AG09309 (cell line): ENCODE data around the gene SELENOK.

ENCODE experiments used
- DNase-seq: peaks from one replicate; pipeline ENCODE4 v3.0.0-alpha.2; 2010; ENCODE audit warnings: low read depth
- H3K4me3 ChIP-seq: 2 replicates; pipeline ENCODE4 v1.5.1; 2011; ENCODE audit warnings: mild to moderate bottlenecking, low read depth, low read length, moderate library complexity; ENCODE audit not compliant: control insufficient read depth
- CTCF ChIP-seq: IDR thresholded peaks from 2 replicates; pipeline ENCODE4 v1.5.1; 2011; ENCODE audit warnings: mild to moderate bottlenecking, low read depth, low read length, inconsistent platforms; ENCODE audit not compliant: insufficient read depth, control insufficient read depth; ENCODE audit errors: missing control alignments

The SELENOK gene

GRCh38 chr3:53835257-53835656 is 56.4 kb downstream of the SELENOK start:
- H3K4me3 ChIP-seq, result no peak overlapping the region
- no peak for TF ChIP-seq CTCF
- no peak for DNase-seq

DNA sequence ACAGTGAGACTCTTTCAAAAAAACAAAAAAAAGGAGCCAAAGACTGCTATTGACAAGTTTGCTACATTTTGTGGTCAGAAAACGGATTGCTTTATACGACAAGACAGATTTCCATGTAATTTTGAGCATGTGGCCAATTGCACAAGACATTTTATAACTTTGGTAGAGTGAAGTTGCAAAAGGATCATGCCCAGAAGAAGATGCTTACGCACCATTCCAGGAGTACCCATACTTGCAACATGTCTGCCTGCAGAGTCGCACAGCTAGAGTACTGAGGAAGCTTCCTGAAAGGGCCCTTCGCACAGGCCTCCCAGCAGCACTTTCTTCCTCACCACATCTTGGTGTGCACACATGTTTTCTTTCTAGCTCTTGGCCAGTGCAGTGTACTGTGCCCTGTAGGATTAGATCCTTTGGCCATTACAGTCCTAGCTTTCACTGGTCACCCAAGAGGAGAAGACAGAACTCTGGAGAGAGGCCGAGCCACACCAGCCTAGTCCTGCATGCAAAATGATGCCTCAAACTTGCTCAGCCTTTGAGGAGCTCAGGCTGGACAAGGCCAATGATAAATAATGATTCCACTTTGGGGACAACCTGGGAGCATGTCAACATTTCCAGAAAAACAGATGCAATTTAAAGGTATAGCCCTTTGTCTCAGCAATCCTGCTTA is 57.1 kb downstream of the SELENOK start:
- TF ChIP-seq CTCF, result no peak
- DNase-seq, result peak; percentile 52

More for the DNA sequence above, 57.1 kb downstream of the SELENOK start:
- H3K4me3 ChIP-seq, result no peak overlapping the region
